ENCODE measurements around the gene LIN54. TPM values are rescaled to one million over a fixed set of nuclear protein-coding genes. Genes with fewer than 3 reads are reported as not detected.
"Not testable (repeated sequence)": the region's sequence is repeated elsewhere in the genome, so short reads cannot be mapped to it uniquely, and the experiment has no call there.

LIN54 gene
- total RNA-seq, 1 donor from 2014 or later: 5.0 TPM

DNA sequence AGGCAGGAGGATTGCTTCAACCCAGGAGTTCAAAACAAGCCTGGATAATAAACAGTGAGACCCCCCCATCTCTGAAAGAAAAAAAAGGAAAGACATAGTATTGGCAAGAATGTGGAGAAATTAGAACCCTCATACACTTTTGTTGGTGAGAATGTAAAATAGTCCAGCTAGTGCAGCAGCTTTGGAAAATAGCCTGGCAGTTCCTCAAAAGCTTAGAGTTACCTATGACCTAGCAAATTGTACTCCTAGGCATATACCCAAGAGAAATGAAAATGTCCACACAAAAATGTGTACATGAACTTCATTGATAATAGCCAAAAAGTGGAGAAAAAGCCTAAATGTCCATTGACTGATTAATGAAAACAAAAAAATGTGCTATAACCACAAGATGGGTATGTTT, 88.8 kb downstream of the LIN54 start:
- Histone ChIP-seq H3K36me3 (ENCODE audit: control insufficient read depth, insufficient read depth, low read length) (no peaks in the 10 kb centered on the region), H3K27me3 (ENCODE audit: control insufficient read depth, insufficient read depth, low read length) (no peaks in the 10 kb centered on the region), H3K4me3 (ENCODE audit: low read depth, low read length) (no peak overlapping the region)
- DNase-seq (ENCODE audit: low read depth): no peak
- TF ChIP-seq, protein P1, sequence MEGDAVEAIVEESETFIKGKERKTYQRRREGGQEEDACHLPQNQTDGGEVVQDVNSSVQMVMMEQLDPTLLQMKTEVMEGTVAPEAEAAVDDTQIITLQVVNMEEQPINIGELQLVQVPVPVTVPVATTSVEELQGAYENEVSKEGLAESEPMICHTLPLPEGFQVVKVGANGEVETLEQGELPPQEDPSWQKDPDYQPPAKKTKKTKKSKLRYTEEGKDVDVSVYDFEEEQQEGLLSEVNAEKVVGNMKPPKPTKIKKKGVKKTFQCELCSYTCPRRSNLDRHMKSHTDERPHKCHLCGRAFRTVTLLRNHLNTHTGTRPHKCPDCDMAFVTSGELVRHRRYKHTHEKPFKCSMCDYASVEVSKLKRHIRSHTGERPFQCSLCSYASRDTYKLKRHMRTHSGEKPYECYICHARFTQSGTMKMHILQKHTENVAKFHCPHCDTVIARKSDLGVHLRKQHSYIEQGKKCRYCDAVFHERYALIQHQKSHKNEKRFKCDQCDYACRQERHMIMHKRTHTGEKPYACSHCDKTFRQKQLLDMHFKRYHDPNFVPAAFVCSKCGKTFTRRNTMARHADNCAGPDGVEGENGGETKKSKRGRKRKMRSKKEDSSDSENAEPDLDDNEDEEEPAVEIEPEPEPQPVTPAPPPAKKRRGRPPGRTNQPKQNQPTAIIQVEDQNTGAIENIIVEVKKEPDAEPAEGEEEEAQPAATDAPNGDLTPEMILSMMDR (IDR thresholded peaks at IDR 0.05; ENCODE audit: insufficient read depth, low read length, poor library complexity, severe bottlenecking): no peak

DNA sequence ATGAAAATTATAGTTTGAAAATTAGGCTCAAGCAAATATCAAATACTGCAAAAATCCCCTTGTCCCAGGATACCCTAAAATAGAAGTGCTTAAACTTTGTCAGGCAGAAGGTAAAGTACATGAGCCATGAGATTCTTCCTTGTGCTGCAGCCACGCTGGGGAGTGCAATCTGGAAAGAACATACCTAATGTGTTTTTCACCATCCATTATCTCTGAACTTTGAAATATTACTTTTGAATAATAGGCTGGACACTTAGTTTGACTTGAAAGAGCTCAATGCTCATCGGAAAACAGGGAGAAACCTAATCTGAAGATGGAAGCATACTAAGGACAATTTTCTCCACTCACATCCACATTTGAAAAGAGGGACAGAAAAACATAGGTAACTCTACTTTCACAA, 91.2 kb downstream of the LIN54 start:
- Histone ChIP-seq H3K27me3 (ENCODE audit: control insufficient read depth, insufficient read depth, low read length) (no peaks in the 10 kb centered on the region), H3K36me3 (ENCODE audit: control insufficient read depth, insufficient read depth, low read length) (no peaks in the 10 kb centered on the region), H3K4me3 (ENCODE audit: low read depth, low read length) (no peak overlapping the region)
- no peak for DNase-seq (ENCODE audit: low read depth)
- TF ChIP-seq, protein P1 (IDR thresholded peaks at IDR 0.05; ENCODE audit: insufficient read depth, low read length, poor library complexity, severe bottlenecking): no peak

DNA sequence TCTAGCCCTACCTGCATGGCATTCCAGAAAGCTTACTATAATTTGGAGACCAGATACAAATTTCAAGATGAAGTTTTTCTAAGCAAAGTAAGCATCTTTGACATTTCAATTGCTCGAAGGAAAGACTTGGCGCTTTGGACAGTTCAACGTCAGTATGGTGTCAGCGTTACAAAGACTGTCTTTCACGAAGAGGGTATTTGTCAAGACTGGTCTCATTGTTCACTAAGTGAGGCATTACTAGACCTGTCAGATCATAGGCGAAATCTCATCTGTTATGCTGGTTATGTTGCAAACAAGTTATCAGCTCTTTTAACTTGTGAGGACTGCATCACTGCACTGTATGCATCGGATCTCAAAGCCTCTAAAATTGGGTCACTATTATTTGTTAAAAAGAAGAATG, 92.5 kb downstream of the LIN54 start:
- Histone ChIP-seq H3K4me3 (ENCODE audit: low read depth, low read length) (no peak overlapping the region), H3K27me3 (ENCODE audit: control insufficient read depth, insufficient read depth, low read length) (no peaks in the 10 kb centered on the region), H3K36me3 (ENCODE audit: control insufficient read depth, insufficient read depth, low read length) (no peaks in the 10 kb centered on the region)
- TF ChIP-seq, protein P1 (IDR thresholded peaks at IDR 0.05; ENCODE audit: insufficient read depth, low read length, poor library complexity, severe bottlenecking): no peak
- no peak for DNase-seq (ENCODE audit: low read depth)

DNA sequence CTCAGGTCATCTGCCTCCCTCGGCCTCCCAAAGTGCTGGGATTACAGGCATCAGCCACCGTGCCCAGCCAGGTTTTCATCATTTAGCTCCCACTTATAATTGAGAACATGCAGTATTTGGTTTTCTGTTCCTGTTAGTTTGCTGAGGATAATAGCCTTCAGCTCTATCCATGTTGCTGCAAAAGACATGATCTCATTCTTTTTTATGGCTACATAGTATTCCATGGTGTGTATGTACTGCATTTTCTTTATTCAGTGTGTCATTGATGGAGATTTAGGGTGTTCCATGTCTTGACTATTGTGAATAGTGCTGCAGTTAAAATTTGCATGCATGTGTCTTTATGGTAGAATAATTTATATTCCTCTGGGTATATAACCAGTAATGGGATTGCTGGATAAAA, 96.7 kb downstream of the LIN54 start:
- not testable (repeated sequence) for H3K4me3 ChIP-seq (ENCODE audit: low read depth, low read length); H3K27me3 ChIP-seq (ENCODE audit: control insufficient read depth, insufficient read depth, low read length); DNase-seq (ENCODE audit: low read depth); H3K36me3 ChIP-seq (ENCODE audit: control insufficient read depth, insufficient read depth, low read length)

DNA sequence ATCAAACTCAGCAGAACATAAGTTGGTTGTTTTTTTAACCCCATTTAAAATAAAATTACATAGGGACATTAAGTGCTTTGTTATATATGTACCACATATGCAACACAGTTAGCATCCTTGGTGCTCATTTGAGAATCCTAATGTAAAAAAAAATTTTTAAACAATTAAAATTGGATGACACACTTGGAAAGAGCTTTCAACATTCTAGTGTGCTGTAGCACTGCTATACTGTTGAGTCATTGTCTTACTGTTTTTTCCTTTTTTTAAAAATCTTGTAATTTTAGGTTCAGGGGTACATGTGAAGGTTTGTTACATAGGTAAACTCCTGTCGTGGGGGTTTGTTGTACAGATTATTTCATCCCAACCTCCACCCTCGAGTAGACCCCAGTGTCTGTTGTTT, 97.3 kb downstream of the LIN54 start:
- no peaks in the 10 kb centered on the region for H3K36me3 ChIP-seq (ENCODE audit: control insufficient read depth, insufficient read depth, low read length)
- H3K27me3 ChIP-seq (ENCODE audit: control insufficient read depth, insufficient read depth, low read length): no peaks in the 10 kb centered on the region
- no peak for DNase-seq (ENCODE audit: low read depth)
- TF ChIP-seq, protein P1 (IDR thresholded peaks at IDR 0.05; ENCODE audit: insufficient read depth, low read length, poor library complexity, severe bottlenecking): no peak
- H3K4me3 ChIP-seq (ENCODE audit: low read depth, low read length): no peak overlapping the region

DNA sequence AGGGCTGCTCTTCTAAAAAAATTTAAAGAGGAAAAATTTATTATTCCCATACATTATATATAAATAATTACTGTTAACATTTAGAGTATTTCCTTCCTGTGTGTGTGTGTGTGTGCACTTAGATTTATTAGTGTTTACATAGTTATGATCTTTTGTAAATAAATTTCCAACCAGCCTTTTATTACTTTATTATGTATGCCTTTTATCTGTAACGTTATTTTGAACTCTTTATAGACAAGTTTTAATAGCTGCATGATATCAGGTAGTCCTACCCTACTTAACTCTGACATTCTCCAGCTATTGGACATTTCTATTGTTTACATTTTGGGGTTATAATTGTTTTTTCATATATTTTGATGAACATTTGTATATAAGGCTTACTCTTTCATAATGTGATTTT, 101.3 kb downstream of the LIN54 start:
- Histone ChIP-seq H3K4me3 (ENCODE audit: low read depth, low read length) (no peak overlapping the region), H3K27me3 (ENCODE audit: control insufficient read depth, insufficient read depth, low read length) (no peaks in the 10 kb centered on the region), H3K36me3 (ENCODE audit: control insufficient read depth, insufficient read depth, low read length) (no peaks in the 10 kb centered on the region)
- TF ChIP-seq, protein P1 (IDR thresholded peaks at IDR 0.05; ENCODE audit: insufficient read depth, low read length, poor library complexity, severe bottlenecking): no peak
- DNase-seq (ENCODE audit: low read depth): no peak
